SK-N-MC (cell line): ENCODE data around the gene PARP1.

Experiments used
- DNase-seq: peaks from one replicate; pipeline ENCODE4 v3.0.0-alpha.2; 2011; ENCODE audit warnings: low read depth, low spot score
- H3K27ac ChIP-seq: fragments of 200-600 bp; sonication (generic); 2 replicates; pipeline ENCODE4 v1.5.1; 2016; ENCODE audit warnings: mixed run types
- H3K36me3 ChIP-seq: fragments of 200-600 bp; sonication (generic); 2 replicates; pipeline ENCODE4 v1.6.1; 2017; ENCODE audit warnings: antibody characterized with exemption, low read length, mixed read lengths; ENCODE audit not compliant: insufficient read depth
- H3K4me3 ChIP-seq: fragments of 200-600 bp; sonication (generic); 2 replicates; pipeline ENCODE4 v1.5.1; 2016
- H3K9ac ChIP-seq: fragments of 200-600 bp; sonication (generic); 2 replicates; pipeline ENCODE4 v1.8.0; 2017; ENCODE audit warnings: mixed run types, mixed read lengths; ENCODE audit not compliant: insufficient read length
- H3K9me3 ChIP-seq: fragments of 200-600 bp; sonication (generic); 2 replicates; pipeline ENCODE4 v1.6.1; 2017; ENCODE audit warnings: low read depth, mild to moderate bottlenecking, antibody characterized with exemption, low read length, moderate library complexity, mixed read lengths
- EZH2 ChIP-seq: fragments of 200-600 bp; sonication (generic); IDR thresholded peaks from one replicate; pipeline ENCODE4 v1.6.1; 2017; ENCODE audit warnings: antibody characterized with exemption
- FOXP2 ChIP-seq: optimal IDR thresholded peaks from 2 replicates; pipeline ENCODE3; 2011; ENCODE audit warnings: mild to moderate bottlenecking, moderate library complexity; ENCODE audit not compliant: insufficient read depth; ENCODE audit errors: extremely low read length, control extremely low read depth
- POLR2AphosphoS5 ChIP-seq: IDR thresholded peaks from 2 replicates; pipeline ENCODE4 v1.6.1; 2012; ENCODE audit warnings: mild to moderate bottlenecking, low read depth, low read length, borderline replicate concordance

Gene PARP1

DNA sequence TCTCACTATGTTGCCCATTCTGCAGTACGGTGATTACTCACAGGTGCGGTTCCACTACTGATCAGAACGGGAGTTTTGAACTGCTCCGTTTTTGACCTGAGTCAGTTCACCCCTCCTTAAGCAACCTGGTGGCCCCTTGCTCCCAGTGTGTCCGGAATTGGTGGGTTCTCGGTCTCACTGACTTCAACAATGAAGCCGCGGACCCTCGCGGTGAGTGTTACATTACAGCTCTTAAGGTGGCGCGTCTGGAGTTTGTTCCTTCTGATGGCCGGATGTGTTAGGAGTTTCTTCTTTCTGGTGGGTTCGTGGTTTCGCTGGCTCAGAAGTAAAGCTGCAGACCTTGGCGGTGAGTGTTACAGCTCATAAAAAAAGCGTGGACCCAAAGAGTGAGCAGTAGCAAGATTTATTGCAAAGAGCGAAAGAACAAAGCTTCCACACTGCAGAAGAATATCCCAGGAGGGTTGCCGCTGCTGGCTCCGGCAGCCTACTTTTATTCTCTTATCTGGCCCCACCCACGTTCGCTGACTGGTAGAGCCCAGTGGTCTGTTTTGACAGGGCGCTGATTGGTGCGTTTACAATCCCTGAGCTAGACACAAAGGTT, 17.6 kb upstream of the PARP1 start:
- no peak overlapping the region for H3K27ac ChIP-seq
- TF ChIP-seq FOXP2 (no peak), EZH2 (no peak), POLR2AphosphoS5 (no peak)
- no peak for DNase-seq
- no peak overlapping the region for H3K9ac ChIP-seq
- no peaks in the 10 kb centered on the region for H3K36me3 ChIP-seq
- H3K4me3 ChIP-seq: no peak overlapping the region
- no peaks in the 10 kb centered on the region for H3K9me3 ChIP-seq

DNA sequence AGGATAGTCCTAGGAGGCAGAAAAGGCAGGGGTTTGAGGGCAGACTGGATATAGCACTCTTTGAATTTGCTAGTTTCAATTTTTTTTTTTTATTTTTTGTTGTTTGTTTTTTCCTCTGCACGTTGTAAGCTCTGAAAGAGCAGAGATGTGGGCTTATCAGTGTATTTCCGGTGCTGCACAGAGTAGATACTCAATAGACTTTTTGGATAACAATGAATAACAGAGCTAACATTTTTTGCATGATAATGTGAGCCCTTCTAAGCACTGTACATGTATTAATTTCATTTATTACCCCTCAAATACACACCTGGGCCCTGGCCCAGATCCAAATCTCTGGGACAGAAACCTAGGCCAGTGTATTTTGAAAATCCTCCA, 17.1 kb upstream of the PARP1 start:
- Histone ChIP-seq H3K4me3 (no peak overlapping the region), H3K27ac (no peak overlapping the region), H3K36me3 (no peaks in the 10 kb centered on the region), H3K9ac (no peak overlapping the region), H3K9me3 (no peaks in the 10 kb centered on the region)
- DNase-seq: no peak
- no peak for TF ChIP-seq FOXP2
- TF ChIP-seq POLR2AphosphoS5: no peak
- TF ChIP-seq EZH2: no peak

DNA sequence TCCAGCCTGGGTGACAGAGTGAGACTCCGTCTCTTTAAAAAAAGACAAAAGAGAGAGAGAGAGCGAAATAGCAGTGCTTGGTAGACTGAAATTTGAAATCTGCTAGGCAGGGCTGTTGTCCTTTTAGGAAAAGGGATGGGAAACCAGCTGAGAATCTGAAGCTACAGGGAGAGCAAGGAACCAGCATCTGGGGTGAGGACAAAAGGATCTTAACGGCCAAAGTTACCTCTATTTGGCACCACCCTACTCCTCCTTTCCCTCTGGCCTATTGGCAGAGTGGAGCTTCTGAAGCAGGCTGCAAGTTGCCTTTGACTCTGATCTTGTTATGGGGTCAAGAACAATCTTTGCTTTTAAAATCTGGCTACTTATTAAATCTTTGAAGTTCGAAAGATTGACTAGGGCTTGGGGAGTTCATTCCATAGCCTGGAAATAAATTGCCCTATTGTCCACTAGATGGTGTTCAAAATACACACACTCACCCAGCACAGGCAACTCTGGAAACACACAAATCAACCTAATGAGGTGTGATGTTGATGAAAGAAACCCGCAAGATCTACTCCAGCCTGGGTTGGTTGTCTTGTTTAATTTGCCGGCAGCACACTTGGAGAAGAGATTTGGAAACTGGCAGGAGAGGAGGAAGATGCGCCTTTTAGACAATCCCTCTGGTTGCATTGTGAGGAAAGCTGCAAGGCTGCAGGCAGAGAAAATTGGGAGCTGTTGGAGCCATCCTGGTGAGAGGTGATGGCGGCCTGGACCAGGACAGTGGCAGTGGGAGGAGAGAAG, 16.5 kb upstream of the PARP1 start:
- no peak for TF ChIP-seq EZH2
- no peak for TF ChIP-seq FOXP2
- no peak for TF ChIP-seq POLR2AphosphoS5
- H3K9me3 ChIP-seq: no peaks in the 10 kb centered on the region
- H3K36me3 ChIP-seq: no peaks in the 10 kb centered on the region
- H3K9ac ChIP-seq: no peak overlapping the region
- DNase-seq: no peak
- no peak overlapping the region for H3K4me3 ChIP-seq
- no peak overlapping the region for H3K27ac ChIP-seq

DNA sequence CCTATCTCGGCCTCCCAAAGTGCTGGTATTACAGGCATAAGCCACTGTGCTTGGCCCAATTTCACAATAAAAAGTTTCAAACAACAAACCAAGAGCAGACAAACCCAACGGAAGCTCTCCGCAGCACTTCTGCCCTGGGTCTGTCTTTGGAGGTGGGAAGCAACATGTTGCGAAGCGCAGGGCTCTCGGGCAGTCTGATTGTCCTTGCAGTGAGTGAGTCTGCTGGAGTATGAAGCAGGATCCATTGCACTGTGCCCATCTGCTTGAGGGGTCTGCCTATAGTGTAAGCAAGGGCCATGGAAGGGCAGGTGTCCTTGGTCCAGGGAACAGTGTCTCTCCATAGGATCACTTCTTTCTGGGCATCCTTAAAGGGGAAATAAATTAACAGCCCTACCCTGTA, 14.6 kb upstream of the PARP1 start:
- no peak for TF ChIP-seq EZH2
- no peak for TF ChIP-seq FOXP2
- no peak for TF ChIP-seq POLR2AphosphoS5

DNA sequence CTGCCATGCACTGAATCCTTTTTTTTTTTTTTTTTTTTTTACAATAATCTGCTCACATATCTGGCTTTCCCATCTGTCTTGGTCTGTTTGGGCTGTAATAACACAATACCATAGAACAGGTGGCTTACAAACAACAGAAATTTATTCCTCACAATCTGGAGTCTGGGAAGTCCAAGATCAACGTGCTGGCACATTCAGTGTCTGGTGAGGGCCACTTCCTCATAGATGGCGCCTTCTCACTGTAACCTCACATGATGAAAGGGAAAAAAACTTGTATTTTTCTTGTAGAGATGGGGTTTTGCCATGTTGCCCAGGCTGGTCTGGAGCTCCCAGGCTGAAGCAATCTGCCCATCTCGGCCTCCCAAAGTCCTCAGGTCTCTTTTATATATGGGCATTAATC, 13.0 kb upstream of the PARP1 start:
- Histone ChIP-seq H3K9ac (no peak overlapping the region), H3K27ac (no peak overlapping the region), H3K4me3 (no peak overlapping the region), H3K36me3 (no peaks in the 10 kb centered on the region), H3K9me3 (no peaks in the 10 kb centered on the region)
- TF ChIP-seq FOXP2 (no peak), POLR2AphosphoS5 (no peak), EZH2 (no peak)
- DNase-seq: no peak

More for the DNA sequence above, 14.6 kb upstream of the PARP1 start:
- Histone ChIP-seq H3K9ac (no peak overlapping the region), H3K27ac (no peak overlapping the region), H3K36me3 (no peaks in the 10 kb centered on the region), H3K9me3 (no peaks in the 10 kb centered on the region), H3K4me3 (no peak overlapping the region)
- no peak for DNase-seq

DNA sequence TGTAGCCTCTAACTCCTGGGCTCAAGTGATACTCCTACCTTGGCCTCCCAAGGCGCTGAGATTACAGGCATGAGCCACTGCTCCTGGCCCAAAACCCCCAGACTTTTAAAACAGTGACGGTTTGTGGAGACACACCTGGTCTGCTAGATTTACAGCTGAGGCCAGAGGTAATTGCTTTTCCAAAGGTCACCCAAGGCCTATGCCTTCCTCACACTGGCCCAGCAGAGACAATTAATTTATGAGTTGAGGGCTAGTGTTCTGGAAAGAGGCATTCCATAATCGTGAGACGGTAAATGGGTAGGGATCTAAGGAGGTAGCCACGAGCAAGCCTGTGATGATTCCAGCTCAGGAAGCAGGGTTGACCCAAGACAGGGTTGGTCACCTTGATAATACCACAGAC, 12.4 kb upstream of the PARP1 start:
- DNase-seq: no peak
- H3K36me3 ChIP-seq: no peaks in the 10 kb centered on the region
- H3K9ac ChIP-seq: no peak overlapping the region
- no peak overlapping the region for H3K4me3 ChIP-seq
- H3K27ac ChIP-seq: no peak overlapping the region
- H3K9me3 ChIP-seq: no peaks in the 10 kb centered on the region
- TF ChIP-seq POLR2AphosphoS5: no peak
- no peak for TF ChIP-seq EZH2
- no peak for TF ChIP-seq FOXP2

DNA sequence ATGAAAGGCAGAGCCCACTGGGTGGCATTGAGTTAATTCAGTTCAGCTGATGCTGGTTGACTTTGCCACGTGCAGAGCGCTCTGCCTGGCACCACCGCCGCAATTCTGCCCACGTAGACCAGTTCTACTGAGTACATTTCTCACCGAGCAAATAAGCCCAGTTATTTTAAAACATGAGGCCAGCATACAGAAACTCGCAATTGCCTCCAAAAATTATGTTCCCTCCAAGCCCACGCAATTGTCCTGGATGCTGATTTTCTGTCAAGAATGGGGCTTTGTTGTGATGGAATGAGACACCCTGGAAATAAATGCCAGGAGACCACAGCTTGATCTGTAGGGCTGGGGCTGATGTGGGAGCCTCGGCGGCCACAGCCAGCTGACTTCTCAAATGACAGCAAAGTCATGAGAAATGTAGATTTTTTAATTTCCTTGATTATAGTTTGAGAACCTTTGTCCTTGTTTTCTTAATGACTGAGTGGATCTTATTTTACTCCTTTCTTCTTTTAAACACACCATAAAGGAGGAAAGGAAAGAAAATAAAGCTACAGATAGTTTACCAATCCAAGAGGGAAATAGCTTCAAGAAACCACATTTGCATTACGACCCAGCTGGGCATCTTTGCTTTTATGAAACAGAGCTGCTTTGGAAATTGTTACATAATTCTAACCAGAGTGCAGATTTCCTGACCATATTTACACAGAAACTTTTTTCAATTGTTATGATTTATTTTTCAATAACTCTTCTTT, 11.6 kb upstream of the PARP1 start:
- Histone ChIP-seq H3K9ac (no peak overlapping the region), H3K9me3 (no peaks in the 10 kb centered on the region), H3K4me3 (no peak overlapping the region), H3K36me3 (no peaks in the 10 kb centered on the region), H3K27ac (no peak overlapping the region)
- DNase-seq: no peak
- TF ChIP-seq EZH2 (no peak), POLR2AphosphoS5 (no peak), FOXP2 (no peak)

DNA sequence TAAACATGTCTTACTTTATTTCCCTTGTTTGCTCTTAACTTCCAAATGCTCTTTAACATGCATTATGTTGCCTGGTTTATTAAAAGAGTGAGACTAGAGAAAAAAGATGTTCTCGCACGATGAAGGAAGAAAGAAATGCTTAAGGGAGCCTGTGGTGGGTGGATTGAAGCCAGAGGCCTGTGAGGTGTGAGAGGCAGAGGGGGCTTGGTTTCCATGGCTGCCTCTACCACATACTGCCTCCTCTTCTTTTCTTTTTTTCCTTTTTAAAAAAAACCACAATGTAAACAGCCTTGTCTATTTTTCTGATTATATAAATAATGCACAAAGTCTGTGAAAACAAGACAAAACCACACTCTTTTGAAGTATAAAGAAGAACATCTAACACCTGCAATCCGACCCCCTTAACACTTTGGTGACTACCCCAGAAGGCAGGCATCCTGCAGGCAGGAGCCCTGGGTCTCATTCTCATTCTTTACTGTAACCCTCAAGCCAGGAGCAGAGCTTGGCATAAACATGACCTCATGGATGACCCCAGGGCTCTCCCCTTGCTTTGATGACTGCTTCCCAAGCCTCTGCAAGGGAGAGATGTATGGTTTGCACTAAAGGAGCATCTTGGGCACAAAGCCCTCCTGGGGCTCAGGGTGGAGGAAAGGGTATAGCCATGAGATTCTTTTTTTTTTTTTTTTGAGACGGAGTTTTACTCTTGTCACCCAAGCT, 10.1 kb upstream of the PARP1 start:
- Histone ChIP-seq H3K36me3 (no peaks in the 10 kb centered on the region), H3K27ac (no peak overlapping the region), H3K4me3 (no peak overlapping the region), H3K9ac (no peak overlapping the region), H3K9me3 (no peaks in the 10 kb centered on the region)
- TF ChIP-seq POLR2AphosphoS5 (no peak), EZH2 (no peak), FOXP2 (no peak)
- no peak for DNase-seq
